Stomach (tissue), 9 donors: Measurements from ENCODE around the gene FAM72A. TPM values are rescaled to one million over a fixed set of nuclear protein-coding genes. Genes with fewer than 3 reads are reported as not detected.

Experiments used
- DNase-seq, 2 donors: peaks; one replicate each; pipeline versions ENCODE4 v3.0.0 to v3.0.0-alpha.2; 2013 to 2019
- H3K27ac ChIP-seq, 5 donors: fragments of 200-600 bp in 4 of 5; sonication (generic) in 4 of 5; one replicate each; pipeline ENCODE4 v1.5.1; 2013 to 2019; ENCODE audit warnings: mild to moderate bottlenecking in 1 of 5, moderate library complexity in 1 of 5
- H3K27me3 ChIP-seq, 3 donors: fragments of 200-600 bp; sonication (generic); one replicate each; pipeline ENCODE4 v1.5.1; 2017 to 2019; ENCODE audit warnings: mixed run types in 1 of 3
- H3K36me3 ChIP-seq, 4 donors: fragments of 200-600 bp; sonication (generic); 1 replicate in 3 of 4; 2 replicates in 1 of 4; pipeline ENCODE4 v1.5.1; 2016 to 2019
- H3K4me1 ChIP-seq, 4 donors: fragments of 200-600 bp; sonication (generic); one replicate each; pipeline ENCODE4 v1.5.1; 2016 to 2019
- H3K4me3 ChIP-seq, 4 donors: fragments of 200-600 bp; sonication (generic) in 3 of 4; one replicate each; pipeline ENCODE4 v1.5.1; 2016 to 2019; ENCODE audit warnings: mild to moderate bottlenecking in 1 of 4
- H3K9me3 ChIP-seq, 4 donors: fragments of 200-600 bp; sonication (generic); one replicate each; pipeline ENCODE4 v1.5.1; 2016 to 2019
- EP300 ChIP-seq: sonication (generic); formaldehyde crosslinking; IDR thresholded peaks from one replicate; pipeline ENCODE4 v1.6.1; 2017; ENCODE audit warnings: antibody characterized with exemption
- POLR2A ChIP-seq, 4 donors: fragments of 450-650 bp; IDR thresholded peaks; one replicate each; pipeline ENCODE4 v1.6.1; 2016; ENCODE audit warnings: antibody characterized with exemption in 4 of 4, control low read depth in 2 of 4, mild to moderate bottlenecking in 1 of 4, moderate library complexity in 1 of 4
- POLR2AphosphoS5 ChIP-seq, 3 donors: sonication (generic); formaldehyde crosslinking; IDR thresholded peaks; one replicate each; pipeline ENCODE4 v1.6.1; 2016; ENCODE audit warnings: antibody characterized with exemption in 3 of 3
- WGBS, 5 donors: extraction: QIAGEN DNeasy Blood & Tissue Kit in 3 of 5; methylation state at CpG; one replicate each; pipeline versions ENCODE4 v1.1.5 to v1.1.7; 2013 to 2018; 5-methylcytosine and 5-hydroxymethylcytosine counted together
- intact Hi-C: fragments of 100-400 bp; cut with DNase I; formaldehyde crosslinking; loops from one replicate; pipeline ENCODE4 v1.15.1; 2023; ENCODE audit warnings: low total_unique reads
- polyA plus RNA-seq, 3 donors: library from polyadenylated mRNA; stranded (reverse); fragments of 200-250 nt; gene quantifications; one replicate each; pipeline ENCODE4 v1.2.3, GENCODE V29; 2013
- total RNA-seq, 5 donors: library from RNA; depleted of rRNA; stranded (reverse); fragments of >200 nt; gene quantifications; one replicate each; pipeline versions ENCODE4 v1.1.0 to v1.2.3, GENCODE V29; 2014 to 2016
- TF ChIP-seq, protein P1 (sequence below), 7 experiments: fragments of 450-650 bp in 4 of 7; fragments of 200-600 bp in 3 of 7; sonication (generic) in 3 of 7; IDR thresholded peaks; one replicate each; pipeline ENCODE4 v1.5.1; 2016 to 2019; ENCODE audit warnings: antibody characterized with exemption in 7 of 7, control low read depth in 2 of 7, mild to moderate bottlenecking in 1 of 7
- donor health status: healthy with polysubstance abuse.
- donor health status: Bipolar disorder and iron deficiency.
- donor health status: healthy.

Gene FAM72A
- total and polyA plus RNA-seq, 8 donors, result 1.0 to 3.1 (median 2.0) TPM; not detected in 2

DNA sequence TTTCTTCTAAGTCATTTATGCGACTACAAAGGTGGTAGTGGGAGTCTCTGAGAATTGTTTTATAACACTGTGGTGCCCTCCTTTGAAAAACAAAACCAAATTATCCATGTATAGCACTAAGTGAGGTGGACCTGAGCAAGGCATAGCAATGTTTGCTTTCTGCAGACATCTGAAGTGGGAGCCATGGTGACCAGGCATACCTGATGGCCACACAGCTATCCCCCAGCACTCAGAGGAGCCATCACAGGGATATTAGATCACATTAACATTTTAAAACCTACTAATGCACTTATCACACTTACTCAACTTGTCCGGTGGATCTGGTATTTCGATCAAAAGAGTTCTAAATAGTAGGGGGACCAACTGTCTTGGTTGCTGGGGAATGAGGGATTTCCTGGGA lies 60.6 kb downstream of the FAM72A start:
- 79 to 89% (median 82%) methylated on average over 3 of the region's 3 CpGs for WGBS, 5 donors
- TF ChIP-seq, protein P1, sequence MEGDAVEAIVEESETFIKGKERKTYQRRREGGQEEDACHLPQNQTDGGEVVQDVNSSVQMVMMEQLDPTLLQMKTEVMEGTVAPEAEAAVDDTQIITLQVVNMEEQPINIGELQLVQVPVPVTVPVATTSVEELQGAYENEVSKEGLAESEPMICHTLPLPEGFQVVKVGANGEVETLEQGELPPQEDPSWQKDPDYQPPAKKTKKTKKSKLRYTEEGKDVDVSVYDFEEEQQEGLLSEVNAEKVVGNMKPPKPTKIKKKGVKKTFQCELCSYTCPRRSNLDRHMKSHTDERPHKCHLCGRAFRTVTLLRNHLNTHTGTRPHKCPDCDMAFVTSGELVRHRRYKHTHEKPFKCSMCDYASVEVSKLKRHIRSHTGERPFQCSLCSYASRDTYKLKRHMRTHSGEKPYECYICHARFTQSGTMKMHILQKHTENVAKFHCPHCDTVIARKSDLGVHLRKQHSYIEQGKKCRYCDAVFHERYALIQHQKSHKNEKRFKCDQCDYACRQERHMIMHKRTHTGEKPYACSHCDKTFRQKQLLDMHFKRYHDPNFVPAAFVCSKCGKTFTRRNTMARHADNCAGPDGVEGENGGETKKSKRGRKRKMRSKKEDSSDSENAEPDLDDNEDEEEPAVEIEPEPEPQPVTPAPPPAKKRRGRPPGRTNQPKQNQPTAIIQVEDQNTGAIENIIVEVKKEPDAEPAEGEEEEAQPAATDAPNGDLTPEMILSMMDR (IDR thresholded peaks at IDR 0.05), result no peak
- TF ChIP-seq POLR2A (IDR thresholded peaks at IDR 0.05) (no peak), POLR2AphosphoS5 (IDR thresholded peaks at IDR 0.05) (no peak), EP300 (no peak)
- Histone ChIP-seq H3K27me3 (peaks cover 0 to 4% (median 0%) of the 10 kb centered on the region in 3 donors), H3K36me3 (no peaks in the 10 kb centered on the region), H3K27ac (no peak overlapping the region), H3K9me3 (no peaks in the 10 kb centered on the region), H3K4me1 (no peaks in the 10 kb centered on the region), H3K4me3 (no peak overlapping the region)
- intact Hi-C loops, result no loop called here
- DNase-seq, result peak in 1 of 2 donors; percentile 36

DNA sequence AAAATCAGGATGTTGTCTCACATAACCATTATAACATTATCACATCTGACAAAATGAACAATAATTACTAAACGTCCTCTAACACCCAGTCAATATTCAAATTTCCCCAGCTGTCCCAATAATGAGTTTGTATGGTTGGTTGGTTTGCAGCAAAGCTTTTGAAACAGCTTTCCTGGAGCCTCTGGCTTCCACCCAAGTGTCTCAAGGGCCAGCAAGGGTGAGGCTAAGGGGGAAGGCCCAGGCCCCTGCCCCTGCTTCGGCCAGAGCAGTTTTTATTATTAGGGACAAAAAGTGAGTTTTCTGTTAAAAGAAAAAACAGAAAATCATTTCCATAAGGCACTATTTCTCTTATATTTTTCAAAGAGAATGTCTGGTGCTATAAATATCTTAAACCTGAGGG lies 66.4 kb downstream of the FAM72A start:
- WGBS, 5 donors, result 20 to 38% (median 29%) methylated on average over 2 of the region's 2 CpGs
- H3K4me3 ChIP-seq, result no peak overlapping the region
- H3K36me3 ChIP-seq, result no peaks in the 10 kb centered on the region
- H3K27ac ChIP-seq, result no peak overlapping the region
- H3K27me3 ChIP-seq, result peaks cover 0 to under 1% (median 0%) of the 10 kb centered on the region in 3 donors
- DNase-seq, result no peak
- intact Hi-C loops, result no loop called here
- H3K4me1 ChIP-seq, result no peaks in the 10 kb centered on the region
- TF ChIP-seq, protein P1 (IDR thresholded peaks at IDR 0.05), result no peak
- TF ChIP-seq POLR2AphosphoS5 (IDR thresholded peaks at IDR 0.05) (no peak), POLR2A (IDR thresholded peaks at IDR 0.05) (no peak), EP300 (no peak)
- H3K9me3 ChIP-seq, result no peaks in the 10 kb centered on the region

Other genes with a start within 250 kb of the FAM72A start
- 10 to 100 TPM in 1 of 5 donors, 1 to 10 TPM in 2, under 1 TPM in 1, not detected in 1; 0.89 to 14.0 (median 4.6) TPM for gene RAB7B, start 199.4 kb downstream of the FAM72A start, total RNA-seq
- 1 to 10 TPM; 3.4 to 8.2 (median 6.2) TPM for gene RAB7B, start 199.4 kb downstream of the FAM72A start, polyA plus RNA-seq
- 100 to 1,000 TPM in 3 of 5 donors, 10 to 100 TPM in 1, 1 to 10 TPM in 1; 6.7 to 966 (median 142) TPM for gene CTSE, start 178.9 kb downstream of the FAM72A start, total RNA-seq
- gene CTSE, start 178.9 kb downstream of the FAM72A start, polyA plus RNA-seq, result 100 to 1,000 TPM in 2 of 3 donors, 10 to 100 TPM in 1; 40.2 to 361 (median 133) TPM
- gene RHEX, start 149.7 kb downstream of the FAM72A start, total RNA-seq, result 1 to 10 TPM in 1 of 5 donors, under 1 TPM in 2, not detected in 2; 0.87 to 3.1 (median 0.89) TPM
- gene RHEX, start 149.7 kb downstream of the FAM72A start, polyA plus RNA-seq, result 10 to 100 TPM in 1 of 3 donors, 1 to 10 TPM in 1, under 1 TPM in 1; 0.83 to 10.5 (median 2.4) TPM
- gene AVPR1B, start 85.5 kb downstream of the FAM72A start, total RNA-seq, result 1 to 10 TPM in 2 of 5 donors, under 1 TPM in 1, not detected in 2; 0.29 to 1.3 (median 1.3) TPM
- gene AVPR1B, start 85.5 kb downstream of the FAM72A start, polyA plus RNA-seq, result under 1 TPM in 1 of 3 donors, not detected in 2; 0.31 TPM
- 10 to 100 TPM; 13.0 to 42.2 (median 29.8) TPM for gene SRGAP2, start 702 bp upstream of the FAM72A start, total RNA-seq
- gene SRGAP2, start 702 bp upstream of the FAM72A start, polyA plus RNA-seq, result 1 to 10 TPM; 5.2 to 7.0 (median 6.0) TPM